ENCODE measurements around the gene SLC39A11. TPM values are rescaled to one million over a fixed set of nuclear protein-coding genes. Genes with fewer than 3 reads are reported as not detected.
"Not testable (repeated sequence)": the region's sequence is repeated elsewhere in the genome, so short reads cannot be mapped to it uniquely, and the experiment has no call there.

SLC39A11 gene
- total and polyA plus RNA-seq, 2 of the 13 experiments (the other 11 are each of a cell fraction or from before 2014, with no cell fraction given): 17.2 to 31.5 TPM

DNA sequence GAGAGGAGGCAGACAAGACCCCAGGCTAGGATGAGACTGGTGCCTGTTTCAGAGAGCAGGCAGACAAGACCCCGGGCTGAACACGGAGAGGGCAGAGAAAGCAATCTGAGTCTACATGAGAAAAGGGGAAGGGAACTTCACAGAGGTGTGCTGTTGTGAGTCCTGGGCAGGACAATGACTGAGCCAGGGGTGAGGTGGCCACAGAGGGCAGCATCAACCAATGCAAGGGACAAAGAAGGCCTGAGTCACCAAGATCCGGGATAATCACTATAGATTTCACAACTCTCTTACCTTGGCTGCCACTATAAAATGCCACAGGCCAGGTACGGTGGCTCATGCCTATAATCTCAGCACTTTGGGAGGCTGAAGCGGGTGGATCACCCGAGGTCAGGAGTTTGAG, 89.0 kb downstream of the SLC39A11 start (continued):
- TF ChIP-seq, protein P1, sequence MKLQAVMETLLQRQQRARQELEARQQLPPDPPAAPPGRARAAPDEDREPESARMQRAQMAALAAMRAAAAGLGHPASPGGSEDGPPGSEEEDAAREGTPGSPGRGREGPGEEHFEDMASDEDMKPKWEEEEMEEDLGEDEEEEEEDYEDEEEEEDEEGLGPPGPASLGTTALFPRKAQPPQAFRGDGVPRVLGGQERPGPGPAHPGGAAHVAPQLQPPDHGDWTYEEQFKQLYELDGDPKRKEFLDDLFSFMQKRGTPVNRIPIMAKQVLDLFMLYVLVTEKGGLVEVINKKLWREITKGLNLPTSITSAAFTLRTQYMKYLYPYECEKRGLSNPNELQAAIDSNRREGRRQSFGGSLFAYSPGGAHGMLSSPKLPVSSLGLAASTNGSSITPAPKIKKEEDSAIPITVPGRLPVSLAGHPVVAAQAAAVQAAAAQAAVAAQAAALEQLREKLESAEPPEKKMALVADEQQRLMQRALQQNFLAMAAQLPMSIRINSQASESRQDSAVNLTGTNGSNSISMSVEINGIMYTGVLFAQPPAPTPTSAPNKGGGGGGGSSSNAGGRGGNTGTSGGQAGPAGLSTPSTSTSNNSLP (IDR thresholded peaks at IDR 0.05; ENCODE audit: low read depth, low read length): 0 out of 2 replicates have a peak, but pooled peaks have one; percentile 37
- TF ChIP-seq IRX3 (CRISPR knock-in tag; IDR thresholded peaks at IDR 0.05; ENCODE audit: borderline replicate concordance, low read depth): no peak

DNA sequence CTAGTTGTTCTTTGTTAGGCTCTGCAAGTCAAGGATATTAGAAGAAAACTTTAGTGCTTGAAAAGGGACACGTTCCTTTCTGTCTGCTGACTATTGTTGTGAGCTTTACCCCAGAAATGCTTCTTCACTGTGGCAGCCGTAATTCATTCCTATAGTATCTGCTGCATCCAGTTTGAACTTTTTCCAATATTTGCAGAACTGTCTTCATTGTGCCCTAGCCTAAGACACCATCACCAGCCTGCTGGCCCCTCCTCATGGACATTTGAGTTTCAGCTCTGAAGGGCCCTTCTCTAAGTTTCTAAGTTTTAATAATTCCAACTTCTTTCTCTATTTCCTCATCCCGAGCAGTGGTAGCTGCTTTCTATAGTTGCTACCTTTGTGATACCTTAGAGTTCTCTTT, 91.7 kb downstream of the SLC39A11 start:
- no peak overlapping the region for H3K9ac ChIP-seq (ENCODE audit: insufficient read depth, low read depth, low read length)
- H3K9me3 ChIP-seq (ENCODE audit: low read length): no peaks in the 10 kb centered on the region
- intact Hi-C loops (cut with micrococcal nuclease; ENCODE audit: unreplicated experiment) (no loop called here), in situ Hi-C loops (cut with HindIII; ENCODE audit: extremely low pct_ligation_motif_present, low pct_unique_long_range_greater_than_20kb) (no loop called here)
- ChIA-PET POLR2A (no interaction called here), CTCF (ENCODE audit: low intra/inter-chr PET ratio, low total read pairs) (no interaction called here)
- no peak overlapping the region for H3K27ac ChIP-seq (ENCODE audit: extremely low read length, insufficient read depth, low read length)
- H3K4me1 ChIP-seq (ENCODE audit: insufficient read depth, low read length): peaks cover 7% of the 10 kb centered on the region
- no peaks in the 10 kb centered on the region for H3K36me3 ChIP-seq (replicated peaks in 1 of 2; ENCODE audit: control insufficient read depth in 1 of 2, insufficient read depth in 2 of 2, low read length in 2 of 2)
- H3K4me3 ChIP-seq (replicated peaks in 1 of 3; ENCODE audit: insufficient read depth in 1 of 3, low read depth in 2 of 3, low read length in 3 of 3): no peak overlapping the region
- no peak overlapping the region for H3K4me2 ChIP-seq (ENCODE audit: low read depth, low read length)
- H3K27me3 ChIP-seq (ENCODE audit: control insufficient read depth in 1 of 2, insufficient read depth in 2 of 2, low read length in 2 of 2): no peaks in the 10 kb centered on the region
- no peak for FAIRE-seq
- ATAC-seq: no peak
- TF ChIP-seq CEBPG (CRISPR knock-in tag; IDR thresholded peaks at IDR 0.05): no peak
- no peak for TF ChIP-seq ZEB1 (IDR thresholded peaks at IDR 0.05; ENCODE audit: insufficient replicate concordance, low read depth)
- H2AFZ ChIP-seq (ENCODE audit: low read length): no peak overlapping the region
- no peak for DNase-seq (ENCODE audit: low spot score)
- H3K79me2 ChIP-seq (ENCODE audit: insufficient read depth, low read length): no peaks in the 10 kb centered on the region
- BruUV-seq (replicated peaks): no TSS peak
- 90% methylated on average over 3 of the region's 3 CpGs for WGBS (ENCODE audit: low lambda C conversion rate)
- H4K20me1 ChIP-seq (ENCODE audit: insufficient read depth, low read length): no peaks in the 10 kb centered on the region

GRCh38 chr17:72999474-72999873, 93.0 kb downstream of the SLC39A11 start:
- DNase-seq (ENCODE audit: low spot score); BruUV-seq (replicated peaks); H2AFZ ChIP-seq (ENCODE audit: low read length); intact Hi-C loops (cut with micrococcal nuclease; ENCODE audit: unreplicated experiment); H4K20me1 ChIP-seq (ENCODE audit: insufficient read depth, low read length); H3K9ac ChIP-seq (ENCODE audit: insufficient read depth, low read depth, low read length); H3K79me2 ChIP-seq (ENCODE audit: insufficient read depth, low read length); ATAC-seq; H3K9me3 ChIP-seq (ENCODE audit: low read length); FAIRE-seq; POLR2A ChIA-PET; H3K27me3 ChIP-seq (ENCODE audit: control insufficient read depth in 1 of 2, insufficient read depth in 2 of 2, low read length in 2 of 2); H3K36me3 ChIP-seq (replicated peaks in 1 of 2; ENCODE audit: control insufficient read depth in 1 of 2, insufficient read depth in 2 of 2, low read length in 2 of 2); H3K27ac ChIP-seq (ENCODE audit: extremely low read length, insufficient read depth, low read length); H3K4me3 ChIP-seq (replicated peaks in 1 of 3; ENCODE audit: insufficient read depth in 1 of 3, low read depth in 2 of 3, low read length in 3 of 3); H3K4me2 ChIP-seq (ENCODE audit: low read depth, low read length); CTCF ChIA-PET (ENCODE audit: low intra/inter-chr PET ratio, low total read pairs); in situ Hi-C loops (cut with HindIII; ENCODE audit: extremely low pct_ligation_motif_present, low pct_unique_long_range_greater_than_20kb); H3K4me1 ChIP-seq (ENCODE audit: insufficient read depth, low read length): not testable (repeated sequence)
- 73% methylated on average over 5 of the region's 5 CpGs for WGBS (ENCODE audit: low lambda C conversion rate)

All from HepG2 (cell line).